Medulla oblongata (tissue), 1 donor: ENCODE data around the gene GABRR2.

Experiments
- DNase-seq: peaks from one replicate; pipeline ENCODE4 v3.0.0-alpha.2; 2015; ENCODE audit errors: extremely low spot score

GABRR2 gene

DNA sequence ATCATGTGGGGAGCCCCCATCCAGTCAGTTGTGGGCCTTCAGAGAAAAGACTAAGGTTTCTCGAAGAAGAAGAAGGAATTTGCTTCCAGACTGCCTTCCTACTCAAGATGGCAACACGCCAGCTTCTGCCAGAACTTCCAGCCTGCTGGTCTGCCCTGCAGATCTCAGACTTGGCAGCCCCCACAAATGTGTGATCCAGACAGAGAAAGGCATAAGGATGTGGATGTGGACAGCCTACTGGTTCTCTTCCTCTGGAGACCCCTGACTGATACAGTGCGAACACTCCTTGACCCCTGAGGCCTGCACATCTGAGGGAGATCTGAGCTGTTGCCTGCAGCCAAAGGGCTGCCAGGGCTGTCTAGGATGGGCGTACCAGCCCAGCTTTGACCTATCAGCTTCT lies 106.5 kb downstream of the GABRR2 start:
- no peak for DNase-seq
